Dedifferentiated amniotic fluid mesenchymal stem cell (primary cell): Measurements from ENCODE around the gene OTOG.

ENCODE experiments used
- DNase-seq: peaks from one replicate; pipeline ENCODE4 v3.0.0-alpha.2; 2016; ENCODE audit errors: extremely low spot score

OTOG gene

DNA sequence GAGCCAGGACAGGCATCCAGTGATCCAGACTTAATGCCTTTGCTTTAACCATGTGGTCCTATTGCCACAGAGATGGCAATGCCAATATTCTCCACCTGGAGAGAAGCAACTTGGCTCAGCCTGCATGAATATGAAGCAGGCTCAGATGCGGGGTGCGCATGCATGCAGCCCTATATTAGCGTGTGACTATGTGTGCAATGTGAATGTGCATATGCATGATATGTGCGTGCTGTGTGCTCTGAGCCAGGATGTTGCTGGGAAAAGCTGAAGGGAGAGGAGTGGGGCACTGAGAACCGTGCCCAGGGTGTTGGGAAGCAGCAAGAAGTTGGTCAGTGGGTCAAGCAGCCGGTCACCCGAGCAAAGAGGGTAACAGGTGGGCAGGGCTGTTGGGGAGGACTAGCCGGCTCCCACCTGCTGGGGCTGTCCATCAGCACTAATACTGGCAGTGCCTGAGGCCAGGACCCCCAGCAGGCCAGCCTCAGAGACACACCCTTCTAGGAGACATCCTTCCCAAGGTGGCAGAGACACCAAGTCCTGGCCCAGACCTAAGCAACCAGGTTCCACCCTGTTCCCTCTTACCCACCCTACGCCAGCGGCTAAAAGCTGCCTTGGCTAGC is 147.5 kb downstream of the OTOG start:
- no peak for DNase-seq

DNA sequence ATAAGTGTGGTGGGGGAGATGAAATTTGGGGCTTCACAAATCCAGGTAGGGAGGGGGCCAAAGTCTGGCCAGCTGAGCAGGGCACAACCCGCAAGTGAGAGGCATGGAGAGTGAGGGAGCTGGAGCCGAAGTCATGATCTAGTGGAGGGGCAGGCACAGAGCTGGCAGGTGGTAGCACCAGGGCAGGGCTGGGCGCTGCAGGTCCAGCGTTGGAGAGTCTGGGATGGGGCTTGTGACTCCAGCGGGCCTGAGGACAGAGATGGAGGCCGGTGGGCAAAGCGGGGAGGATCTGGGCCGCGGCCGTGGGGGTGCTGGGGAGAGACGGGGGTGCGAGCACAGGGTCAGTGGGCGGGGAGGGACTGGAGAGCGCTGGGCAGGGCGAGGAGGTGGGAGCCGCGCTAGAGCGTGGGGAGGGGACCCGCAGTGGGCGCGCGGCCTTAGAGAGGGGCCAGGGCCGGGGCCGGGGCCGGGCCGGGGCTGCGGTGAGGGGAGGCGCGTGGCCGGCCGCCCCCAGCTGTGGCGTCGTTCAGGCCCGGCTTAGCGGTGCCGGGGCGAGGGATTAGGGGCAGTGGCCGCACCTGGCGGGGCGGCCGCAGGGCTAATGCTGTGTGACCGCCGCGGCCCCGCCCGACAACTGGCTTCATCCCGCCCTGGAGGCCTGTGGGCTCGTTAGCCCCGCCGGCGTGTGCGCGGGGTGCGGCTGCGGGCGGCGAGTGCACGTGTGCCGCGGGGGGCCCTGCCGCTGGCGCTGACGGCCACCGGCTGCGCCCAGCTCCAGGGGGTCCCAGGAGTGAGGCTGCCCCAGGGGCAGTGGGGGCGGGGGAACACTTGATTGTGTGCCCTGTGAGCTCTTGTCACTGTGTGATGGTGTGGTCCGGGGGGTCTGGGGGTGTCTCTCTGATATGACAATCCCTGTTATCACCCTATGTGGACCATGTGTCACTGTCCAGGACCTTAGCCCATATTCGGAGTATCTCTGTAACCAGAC is 148.7 kb downstream of the OTOG start:
- no peak for DNase-seq

DNA sequence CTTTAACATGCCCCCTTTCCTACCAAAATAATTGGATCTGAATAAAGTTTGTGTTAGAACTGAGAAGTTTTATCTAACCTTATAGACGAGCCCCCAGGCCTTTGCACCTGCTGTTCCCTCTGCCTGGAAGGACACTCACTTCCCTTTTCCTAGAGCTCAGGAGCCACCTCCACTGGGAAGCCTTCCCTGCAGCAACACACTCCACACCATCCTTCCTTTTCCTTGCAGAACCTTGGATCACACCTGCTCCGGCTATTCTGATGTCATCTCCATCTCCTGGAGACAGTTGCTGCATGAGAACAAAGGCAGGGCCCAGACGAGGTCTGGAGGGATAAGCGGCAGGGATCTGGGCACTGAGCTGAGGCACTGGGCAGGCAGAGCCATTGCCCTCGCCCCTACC is 149.7 kb downstream of the OTOG start:
- no peak for DNase-seq
